ENCODE measurements around the gene GRIN1. TPM values are rescaled to one million over a fixed set of nuclear protein-coding genes. Genes with fewer than 3 reads are reported as not detected.

Gene GRIN1
- total RNA-seq (2021) (0.10 TPM in 1 of 2 replicates, not detected in the other), Bru-seq, nascent RNA (not detected), BruChase-seq, experiment 1, labeled RNA remaining after a 2-hour chase (percentile 11 among the genes with signal in this experiment), BruChase-seq, experiment 2, labeled RNA remaining after a 6-hour chase (percentile 6 among the genes with signal in this experiment)
- long read RNA-seq = 0 reads

- H3F3A ChIP-seq (ENCODE audit: insufficient read depth, low read depth) = peaks cover 10% of the 10 kb centered on the region; the same call in 1 of the 2 replicates
- H3K4me1 ChIP-seq (replicated peaks; ENCODE audit: insufficient read depth) = no peaks in the 10 kb centered on the region
- H3K9me2 ChIP-seq (ENCODE audit: insufficient read depth) = no peaks in the 10 kb centered on the region
- H3K27ac ChIP-seq = no peak within 1 kb of the TSS
- ChIA-PET CTCF (no interaction called here), POLR2A (ENCODE audit: unreplicated experiment) (no interaction called here)
- no peaks in the 10 kb centered on the region for H4K20me1 ChIP-seq (ENCODE audit: insufficient read depth)
- no peaks in the 10 kb centered on the region for H3K36me3 ChIP-seq (ENCODE audit: low read depth)
- DNase-seq = no peak
- H2AFZ ChIP-seq = no peak within 1 kb of the TSS
- no peaks in the 10 kb centered on the region for H3K79me2 ChIP-seq (ENCODE audit: low read depth)
- H3K4me2 ChIP-seq = no peak within 1 kb of the TSS
- H3K27me3 ChIP-seq (ENCODE audit: insufficient read depth, low read depth) = peaks cover 22% of the 10 kb centered on the region; the same call in 1 of the 2 replicates
- H3K9me3 ChIP-seq (ENCODE audit: insufficient read depth, low read depth) = no peaks in the 10 kb centered on the region
- intact Hi-C loops (cut with micrococcal nuclease; ENCODE audit: unreplicated experiment) = no loop called here
- TF ChIP-seq EZH2 (IDR thresholded peaks at IDR 0.05; ENCODE audit: low read depth) (no peak), CTCF (conservative IDR thresholded peaks at IDR 0.05) (no peak)
- BruUV-seq (replicated peaks) = no TSS peak
- H3K4me3 ChIP-seq = no peak within 1 kb of the TSS
Observed at GRCh38 chr9:137138722-137139467, at the start of gene GRIN1. GRIN1 (plus strand) TSS chr9:137139154; CDS start chr9:137139487, 333 bp downstream.

- ChIA-PET POLR2A (ENCODE audit: unreplicated experiment) (no interaction called here), CTCF (no interaction called here)
- Histone ChIP-seq H3K4me2 (no peak overlapping the region), H3K27ac (no peak overlapping the region), H3K36me3 (ENCODE audit: low read depth) (no peaks in the 10 kb centered on the region), H4K20me1 (ENCODE audit: insufficient read depth) (0 out of 2 replicates have a peak, but pooled peaks cover 4% of the 10 kb centered on the region), H2AFZ (no peak overlapping the region), H3K27me3 (ENCODE audit: insufficient read depth, low read depth) (no peaks in the 10 kb centered on the region), H3K79me2 (ENCODE audit: low read depth) (peaks cover 14% of the 10 kb centered on the region), H3K4me3 (no peak overlapping the region), H3F3A (ENCODE audit: insufficient read depth, low read depth) (peaks cover 15% of the 10 kb centered on the region; the same call in 1 of the 2 replicates), H3K9me3 (ENCODE audit: insufficient read depth, low read depth) (no peaks in the 10 kb centered on the region), H3K9me2 (ENCODE audit: insufficient read depth) (no peaks in the 10 kb centered on the region), H3K4me1 (replicated peaks; ENCODE audit: insufficient read depth) (peaks cover 22% of the 10 kb centered on the region)
- intact Hi-C loops (cut with micrococcal nuclease; ENCODE audit: unreplicated experiment) = no loop called here
- DNase-seq = no peak
- no TSS peak for BruUV-seq (replicated peaks)
- TF ChIP-seq CTCF (conservative IDR thresholded peaks at IDR 0.05) (no peak), EZH2 (IDR thresholded peaks at IDR 0.05; ENCODE audit: low read depth) (no peak)
Observed at GRCh38 chr9:137089232-137089947, 49.6 kb upstream of the GRIN1 start.

DNA sequence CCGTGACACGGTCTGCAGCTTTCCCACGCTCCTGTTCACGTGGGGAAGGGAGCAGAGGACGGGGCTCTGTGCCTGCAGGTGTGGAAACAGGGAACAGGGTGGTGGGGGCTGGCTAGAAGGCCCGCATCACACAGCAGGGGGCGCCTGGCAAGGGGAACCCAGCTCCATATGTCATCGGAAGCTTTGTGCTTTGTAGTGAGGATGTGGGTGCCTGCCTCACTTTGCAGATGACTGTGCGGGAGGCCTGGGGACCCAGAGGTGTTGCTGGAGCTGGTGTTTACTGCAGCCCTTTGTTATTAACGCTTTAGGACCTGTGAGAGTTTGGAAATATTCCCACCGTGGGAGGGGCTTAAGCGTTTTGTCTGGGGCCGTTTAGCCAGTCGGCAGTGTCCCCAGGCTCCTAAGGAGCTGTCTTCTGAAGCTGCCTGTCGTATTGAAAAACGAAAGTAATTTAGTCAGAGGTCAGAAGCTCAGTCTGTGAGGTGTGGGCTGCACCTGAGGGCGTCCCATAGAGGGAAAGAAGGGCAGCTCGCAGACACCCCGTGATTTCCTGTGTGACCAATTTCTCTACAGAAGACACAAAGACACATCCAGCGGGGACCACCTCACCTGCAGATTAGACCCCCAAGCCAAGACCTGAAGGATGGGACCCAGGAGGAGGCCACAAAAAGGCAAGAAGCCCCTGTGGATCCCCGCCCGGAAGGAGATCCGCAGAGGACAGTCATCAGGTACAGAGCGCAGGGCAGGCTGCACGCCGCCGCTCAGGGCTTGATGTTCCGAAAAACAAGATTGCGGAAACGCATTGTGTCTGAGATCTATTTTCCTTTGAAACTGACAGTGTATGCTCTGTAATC, 43.1 kb upstream of the GRIN1 start:
- intact Hi-C loops (cut with micrococcal nuclease; ENCODE audit: unreplicated experiment) = no loop called here
- BruUV-seq (replicated peaks) = no TSS peak
- Histone ChIP-seq H3K9me3 (ENCODE audit: insufficient read depth, low read depth) (no peaks in the 10 kb centered on the region), H3K27ac (no peak overlapping the region), H3K4me3 (no peak overlapping the region), H3K36me3 (ENCODE audit: low read depth) (peaks cover 3% of the 10 kb centered on the region; the same call in 1 of the 2 replicates), H3K27me3 (ENCODE audit: insufficient read depth, low read depth) (no peaks in the 10 kb centered on the region), H3K4me2 (no peak overlapping the region), H3K79me2 (ENCODE audit: low read depth) (no peaks in the 10 kb centered on the region), H2AFZ (no peak overlapping the region), H3F3A (ENCODE audit: insufficient read depth, low read depth) (no peaks in the 10 kb centered on the region; the same call in 1 of the 2 replicates), H3K9me2 (ENCODE audit: insufficient read depth) (no peaks in the 10 kb centered on the region), H3K4me1 (replicated peaks; ENCODE audit: insufficient read depth) (no peaks in the 10 kb centered on the region), H4K20me1 (ENCODE audit: insufficient read depth) (no peaks in the 10 kb centered on the region)
- POLR2A ChIA-PET (ENCODE audit: unreplicated experiment) = no interaction called here
- no peak for TF ChIP-seq EZH2 (IDR thresholded peaks at IDR 0.05; ENCODE audit: low read depth)
- no peak for TF ChIP-seq CTCF (conservative IDR thresholded peaks at IDR 0.05)
- CTCF ChIA-PET = no interaction called here
- no peak for DNase-seq
